ENCODE data around the gene NUDCD3.

Gene NUDCD3

DNA sequence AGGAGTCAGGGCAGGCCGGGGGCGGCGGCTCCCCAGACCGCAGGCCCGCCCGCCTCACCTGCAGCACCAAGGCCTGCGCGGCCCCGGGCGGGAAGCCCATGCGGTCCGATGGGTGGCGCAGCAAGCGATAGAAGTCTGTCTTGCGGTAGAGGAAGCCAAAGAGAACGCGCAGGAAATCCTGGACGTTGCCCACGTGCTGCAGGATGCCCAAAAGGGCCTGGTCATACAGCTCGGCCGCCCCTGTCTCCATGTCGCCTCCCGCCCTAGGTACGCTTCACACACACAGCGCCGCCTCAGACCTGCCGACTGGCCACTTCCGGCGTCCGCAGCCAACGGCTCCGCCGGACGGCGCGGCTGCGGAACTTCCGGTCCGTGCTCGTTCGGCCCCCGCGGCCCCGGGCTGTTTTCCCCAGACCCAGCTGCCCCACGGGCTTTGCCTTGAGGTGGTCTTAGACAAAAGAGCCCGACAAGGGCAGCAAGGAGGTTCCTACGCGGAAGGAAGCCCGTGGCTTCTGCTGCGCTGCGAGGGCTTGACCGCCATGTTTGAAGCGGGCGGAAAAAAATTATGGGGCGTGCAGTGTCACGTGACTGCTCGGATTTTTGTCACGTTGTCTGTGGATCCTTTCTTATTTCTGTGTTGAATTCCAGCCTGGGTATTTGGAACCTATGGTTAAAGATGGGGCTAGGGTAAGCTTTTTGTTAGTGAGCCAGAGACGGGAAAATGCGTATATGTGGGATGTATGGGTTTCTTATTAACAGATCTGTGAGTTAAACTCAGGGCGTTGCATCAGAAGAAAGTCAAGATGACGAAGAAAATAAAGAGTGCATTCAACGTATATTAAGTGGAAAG, at the start of gene NUDCD3:
Gene NUDCD3 (minus strand): TSS at position 308 of the 850 bp plus-strand sequence. CDS start 58 bp downstream, at position 250.
- DNase-seq, result peak; percentile 82 to 83

DNA sequence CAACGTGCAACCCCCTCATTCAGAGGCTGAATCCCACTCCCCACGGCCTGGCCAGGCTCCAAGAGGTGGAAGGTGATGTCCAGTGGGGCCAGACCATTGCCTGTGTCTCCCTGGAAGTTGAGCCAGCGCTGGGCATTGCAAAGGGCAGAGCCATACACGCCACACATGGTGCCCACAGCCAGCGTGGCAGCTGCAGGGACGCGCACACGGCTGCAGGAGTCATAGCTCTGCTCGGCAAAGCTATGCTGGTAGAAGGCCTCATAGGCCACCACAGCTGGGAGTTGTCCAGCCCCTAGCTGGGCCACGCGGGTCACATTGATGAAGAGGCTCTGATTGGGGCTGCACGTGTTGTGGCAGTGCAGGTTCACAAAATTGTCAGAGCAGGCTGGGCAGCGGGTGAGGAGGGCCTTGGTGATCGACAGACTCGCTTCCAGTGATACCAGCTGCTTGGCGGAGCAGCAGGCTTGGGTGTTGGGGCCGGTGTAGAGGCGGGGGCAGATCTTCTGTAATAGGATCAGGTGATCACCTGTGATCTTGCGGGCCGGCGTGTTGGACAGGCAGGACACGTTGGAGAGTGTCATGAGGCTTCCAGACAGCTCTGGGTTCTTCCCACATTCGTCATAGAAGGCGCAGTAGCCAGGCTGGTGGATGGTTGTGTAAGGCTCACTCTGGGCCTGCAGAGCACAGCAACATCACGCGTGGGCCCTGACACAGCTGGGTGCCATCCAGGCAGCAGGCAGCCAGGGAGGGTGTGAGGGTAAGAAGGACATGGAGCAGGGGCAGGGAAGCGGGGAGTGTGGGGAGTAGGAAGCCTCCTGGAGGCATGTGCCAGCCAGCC, 49.4 kb upstream of the NUDCD3 start:
- DNase-seq, result no peak

DNA sequence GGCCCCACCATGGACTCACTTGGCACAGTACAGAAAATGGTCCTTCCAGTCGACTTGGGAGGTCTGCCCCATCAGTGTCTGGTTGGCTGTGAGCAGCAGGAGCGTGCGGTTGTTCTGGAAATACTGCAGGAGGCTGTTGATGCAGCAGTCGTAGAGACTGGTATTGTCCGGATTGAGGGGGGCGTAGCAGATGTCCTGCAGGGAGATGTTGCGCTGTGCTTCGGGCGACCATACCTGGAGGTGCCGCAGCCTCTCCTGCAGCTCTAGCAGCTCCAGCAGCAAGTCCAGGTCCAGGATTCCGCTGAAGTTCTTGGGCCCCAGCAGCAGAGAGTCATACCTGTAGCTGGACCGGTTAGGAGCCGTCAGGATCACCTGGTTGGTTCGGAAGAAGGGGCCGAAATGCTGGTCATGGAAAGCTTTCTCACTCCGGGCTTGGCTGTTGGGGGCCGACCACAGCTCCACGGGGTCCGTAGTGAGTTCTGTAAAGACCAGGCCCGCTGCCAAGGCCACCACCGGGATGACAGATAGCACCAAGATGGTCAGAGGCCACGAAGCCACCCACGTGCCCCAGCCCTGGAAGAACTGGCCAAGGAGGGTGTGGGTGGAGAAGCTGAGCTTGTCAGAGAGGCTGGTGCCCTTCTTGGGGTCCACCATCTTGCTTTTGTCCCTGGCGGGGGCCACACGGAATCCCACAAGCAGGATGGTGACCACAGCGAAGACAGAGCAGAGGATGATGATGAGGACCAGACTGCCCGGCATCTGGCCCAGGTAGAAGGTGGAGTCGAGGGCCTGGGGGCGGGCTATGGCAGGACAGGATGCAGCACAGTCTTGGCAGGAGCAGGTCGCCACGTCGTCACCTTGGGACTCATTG, 48.6 kb upstream of the NUDCD3 start:
- DNase-seq, result no peak

GRCh38 chr7:44538093-44538797, 47.8 kb upstream of the NUDCD3 start:
- DNase-seq, result no peak

- no peak for DNase-seq
Measured at GRCh38 chr7:44537442-44537841, 47.0 kb upstream of the NUDCD3 start.

DNA sequence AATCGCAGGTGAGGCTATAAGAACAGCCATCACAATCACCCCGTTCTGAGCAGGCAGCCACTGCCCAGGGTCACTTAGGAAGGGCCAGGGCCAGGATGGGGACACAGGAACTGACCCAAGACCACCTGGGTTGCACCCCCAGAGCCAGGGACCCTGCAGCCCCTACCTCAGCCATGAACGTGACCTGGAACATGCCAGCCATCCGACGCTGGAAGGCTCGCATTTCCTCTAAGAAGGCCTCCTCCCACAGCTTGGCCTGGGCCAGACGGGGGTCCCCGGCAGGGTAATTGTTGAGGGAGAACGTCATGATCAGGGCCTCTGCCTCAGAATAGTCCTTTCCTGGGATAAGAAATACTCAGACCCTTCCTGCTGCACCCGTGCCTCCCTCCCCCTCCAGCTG, 45.6 kb upstream of the NUDCD3 start:
- no peak for DNase-seq

GRCh38 chr7:44535348-44536064, 45.0 kb upstream of the NUDCD3 start:
- DNase-seq, result no peak

- peak; percentile 27 to 28 for DNase-seq
Measured at GRCh38 chr7:44534501-44534900, 44.0 kb upstream of the NUDCD3 start.

DNA sequence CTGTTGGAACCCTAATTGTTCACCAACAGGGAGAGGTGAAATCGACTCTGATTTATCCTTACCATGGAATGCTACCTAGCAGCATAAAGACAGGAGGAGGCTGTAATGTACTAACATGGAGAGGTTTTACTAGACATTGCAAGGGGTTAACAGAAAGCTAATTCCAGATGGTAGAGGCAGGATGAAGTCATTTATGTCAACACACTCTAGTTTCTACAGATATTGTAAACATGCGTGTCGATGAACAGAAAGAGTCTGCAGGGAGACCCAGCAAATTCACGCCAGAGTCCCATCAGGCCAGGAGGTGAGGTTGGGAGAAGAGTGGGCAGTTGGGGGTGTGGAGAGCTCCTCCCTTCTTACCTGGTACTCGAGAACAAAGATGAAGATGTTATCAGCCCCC, 43.6 kb upstream of the NUDCD3 start:
- no peak for DNase-seq

DNA sequence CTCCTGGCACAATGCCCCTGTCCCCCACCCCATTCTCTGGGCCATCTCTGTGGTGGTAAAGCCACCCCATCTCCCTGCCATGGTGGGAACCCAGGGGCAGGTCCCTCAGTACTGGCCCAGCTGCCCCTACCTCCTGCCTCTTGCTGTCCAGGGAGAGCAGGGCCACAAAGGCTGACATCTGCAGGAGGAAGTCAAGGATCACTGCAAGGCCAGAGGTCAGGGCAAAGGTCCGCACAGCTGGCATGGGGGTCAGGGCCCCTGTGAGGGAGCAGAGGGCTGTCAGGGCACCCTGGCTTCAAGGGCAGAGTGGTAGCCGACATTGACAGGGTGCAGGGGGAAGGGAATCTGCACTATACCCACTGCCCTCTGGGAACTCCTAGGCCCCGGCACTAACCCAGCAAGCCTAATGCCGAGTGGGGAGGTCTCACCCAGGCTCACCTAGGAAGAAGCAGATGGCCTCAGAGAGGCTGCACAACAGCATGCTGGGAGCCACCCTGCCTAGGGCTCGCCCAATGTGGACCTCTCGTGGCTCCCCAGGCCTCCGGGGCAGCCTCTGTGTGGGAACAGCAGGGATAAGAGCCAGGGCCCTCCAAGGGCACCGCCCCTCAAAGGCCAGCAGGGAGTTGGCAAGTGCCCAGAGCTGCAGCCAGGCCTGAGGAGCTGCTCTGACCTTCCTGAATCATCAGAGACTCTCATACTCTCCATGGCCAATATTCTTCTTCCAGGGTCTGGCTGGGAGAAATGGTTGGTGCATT, 43.0 kb upstream of the NUDCD3 start:
- DNase-seq, result no peak

GRCh38 chr7:44531421-44532380, 41.2 kb upstream of the NUDCD3 start:
- DNase-seq, result no peak

DNA sequence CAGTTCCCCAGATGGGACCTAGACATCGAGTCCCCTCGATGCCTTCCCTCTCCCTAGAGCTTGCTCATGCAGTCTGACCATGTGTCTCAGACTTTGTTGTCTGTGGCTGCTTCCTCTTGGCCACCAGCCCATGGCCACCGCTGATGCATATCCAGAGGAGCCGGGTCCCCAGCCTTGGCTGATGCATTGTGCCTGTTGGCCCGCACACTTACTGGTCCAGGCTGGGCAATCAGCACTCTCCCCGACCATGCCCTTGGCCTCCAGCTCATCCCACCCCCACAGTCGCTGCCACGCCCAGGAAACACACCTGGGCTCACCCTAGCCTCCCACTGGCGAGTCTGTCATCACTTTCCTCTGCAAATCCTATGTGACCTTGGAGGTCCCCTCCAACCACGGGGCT, 40.5 kb upstream of the NUDCD3 start:
- no peak for DNase-seq

DNA sequence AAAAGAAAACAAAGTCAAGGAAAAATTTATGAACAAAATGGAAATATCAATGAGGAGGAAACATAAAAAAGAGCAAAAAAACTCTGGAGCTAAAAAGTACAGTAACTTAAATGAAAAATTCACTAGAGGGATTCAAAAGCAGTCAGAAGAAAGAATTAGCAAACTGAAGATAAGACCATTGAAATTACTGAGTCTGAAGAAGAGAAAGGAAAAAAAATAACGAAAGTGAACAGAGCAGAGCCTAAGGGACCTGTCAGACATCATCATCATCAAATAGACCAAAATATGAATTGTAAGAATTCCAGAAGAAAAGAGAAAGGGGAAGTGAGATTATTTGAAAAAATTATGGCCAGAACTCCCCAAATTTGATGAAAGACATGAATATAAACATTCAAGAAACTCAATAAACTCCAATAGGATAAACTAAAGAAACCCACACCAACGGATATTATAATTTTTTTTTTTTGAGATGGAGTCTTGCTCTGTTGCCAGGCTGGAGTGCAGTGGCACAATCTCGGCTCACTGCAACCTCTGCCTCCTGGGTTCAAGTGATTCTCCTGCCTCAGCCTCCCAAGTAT, 34.4 kb upstream of the NUDCD3 start:
- DNase-seq, result no peak

GRCh38 chr7:44522315-44522714, 31.9 kb upstream of the NUDCD3 start:
- DNase-seq, result no peak

DNA sequence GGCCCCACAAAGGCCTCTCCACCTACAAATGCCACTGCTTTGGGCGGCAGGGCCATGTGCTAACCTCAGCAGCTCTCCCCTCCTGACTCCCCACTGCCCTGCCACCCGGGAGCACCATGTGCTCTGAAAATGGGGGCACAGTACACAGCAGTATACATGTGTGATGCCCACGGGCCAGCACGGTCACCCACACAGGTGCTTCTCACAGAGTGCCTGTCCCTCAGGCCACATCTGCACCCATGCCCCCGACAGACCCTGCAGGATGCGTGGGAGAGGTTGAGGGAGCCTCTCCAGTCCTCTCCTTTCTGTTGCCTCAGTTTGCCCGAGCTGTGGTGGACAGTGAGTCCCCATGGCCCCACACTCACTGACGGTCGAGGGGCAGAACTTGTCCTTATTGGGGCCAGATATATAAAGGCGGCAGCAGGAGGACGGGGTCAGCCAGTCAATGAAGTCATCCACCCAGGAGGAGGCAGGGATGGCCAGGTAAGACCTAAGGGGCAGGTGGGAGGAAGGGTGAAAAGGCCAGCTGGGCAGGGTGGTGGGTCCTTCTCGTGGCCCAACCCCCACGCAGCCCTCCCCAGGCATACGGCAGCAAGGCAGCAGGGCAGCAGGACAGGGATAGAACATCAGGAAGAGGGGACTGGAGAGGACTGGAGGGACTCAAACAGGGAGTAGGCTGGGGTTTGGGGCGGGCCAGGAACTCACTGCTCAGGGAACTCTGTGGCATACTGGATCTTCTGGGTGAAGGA, 31.1 kb upstream of the NUDCD3 start:
- no peak for DNase-seq

- no peak for DNase-seq
Measured at GRCh38 chr7:44520574-44520973, 30.1 kb upstream of the NUDCD3 start.

GRCh38 chr7:44519546-44519945, 29.1 kb upstream of the NUDCD3 start:
- no peak for DNase-seq

- no peak for DNase-seq
Measured at GRCh38 chr7:44518761-44519160, 28.3 kb upstream of the NUDCD3 start.
